ENCODE measurements around the gene FZR1. TPM values are rescaled to one million over a fixed set of nuclear protein-coding genes. Genes with fewer than 3 reads are reported as not detected.

The FZR1 gene
- total RNA-seq, 1 donor from 2014 or later, result 51.9 TPM

DNA sequence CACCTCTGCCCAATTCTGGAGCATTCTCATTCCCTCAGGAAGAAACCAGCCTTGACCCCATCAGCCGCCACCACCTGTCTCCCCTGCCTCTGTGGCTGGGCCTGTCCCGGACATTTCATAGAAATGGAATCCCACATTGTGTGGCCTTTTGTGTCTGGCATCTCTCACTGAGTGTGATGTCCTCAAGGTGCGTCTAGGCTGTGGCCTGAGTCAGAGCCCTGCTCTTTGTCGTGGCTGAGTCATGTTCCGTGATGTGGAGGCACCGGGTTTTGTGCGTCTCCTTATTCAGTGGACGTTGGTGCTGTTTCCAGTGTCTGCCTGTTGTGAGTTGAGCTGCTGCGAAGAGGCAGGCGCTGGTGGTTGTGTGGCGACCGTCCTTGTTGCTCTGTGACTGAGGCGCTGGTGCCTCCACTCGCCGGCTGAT is 3.5 kb downstream of the FZR1 start:
- DNase-seq (ENCODE audit: low read depth), result no peak
- Histone ChIP-seq H3K36me3 (ENCODE audit: control insufficient read depth, insufficient read depth, low read length) (no peaks in the 10 kb centered on the region), H3K27me3 (ENCODE audit: control insufficient read depth, insufficient read depth, low read length) (no peaks in the 10 kb centered on the region), H3K4me3 (ENCODE audit: low read depth, low read length) (no peak overlapping the region)
- TF ChIP-seq, protein P1, sequence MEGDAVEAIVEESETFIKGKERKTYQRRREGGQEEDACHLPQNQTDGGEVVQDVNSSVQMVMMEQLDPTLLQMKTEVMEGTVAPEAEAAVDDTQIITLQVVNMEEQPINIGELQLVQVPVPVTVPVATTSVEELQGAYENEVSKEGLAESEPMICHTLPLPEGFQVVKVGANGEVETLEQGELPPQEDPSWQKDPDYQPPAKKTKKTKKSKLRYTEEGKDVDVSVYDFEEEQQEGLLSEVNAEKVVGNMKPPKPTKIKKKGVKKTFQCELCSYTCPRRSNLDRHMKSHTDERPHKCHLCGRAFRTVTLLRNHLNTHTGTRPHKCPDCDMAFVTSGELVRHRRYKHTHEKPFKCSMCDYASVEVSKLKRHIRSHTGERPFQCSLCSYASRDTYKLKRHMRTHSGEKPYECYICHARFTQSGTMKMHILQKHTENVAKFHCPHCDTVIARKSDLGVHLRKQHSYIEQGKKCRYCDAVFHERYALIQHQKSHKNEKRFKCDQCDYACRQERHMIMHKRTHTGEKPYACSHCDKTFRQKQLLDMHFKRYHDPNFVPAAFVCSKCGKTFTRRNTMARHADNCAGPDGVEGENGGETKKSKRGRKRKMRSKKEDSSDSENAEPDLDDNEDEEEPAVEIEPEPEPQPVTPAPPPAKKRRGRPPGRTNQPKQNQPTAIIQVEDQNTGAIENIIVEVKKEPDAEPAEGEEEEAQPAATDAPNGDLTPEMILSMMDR (IDR thresholded peaks at IDR 0.05; ENCODE audit: insufficient read depth, low read length, poor library complexity, severe bottlenecking), result no peak

DNA sequence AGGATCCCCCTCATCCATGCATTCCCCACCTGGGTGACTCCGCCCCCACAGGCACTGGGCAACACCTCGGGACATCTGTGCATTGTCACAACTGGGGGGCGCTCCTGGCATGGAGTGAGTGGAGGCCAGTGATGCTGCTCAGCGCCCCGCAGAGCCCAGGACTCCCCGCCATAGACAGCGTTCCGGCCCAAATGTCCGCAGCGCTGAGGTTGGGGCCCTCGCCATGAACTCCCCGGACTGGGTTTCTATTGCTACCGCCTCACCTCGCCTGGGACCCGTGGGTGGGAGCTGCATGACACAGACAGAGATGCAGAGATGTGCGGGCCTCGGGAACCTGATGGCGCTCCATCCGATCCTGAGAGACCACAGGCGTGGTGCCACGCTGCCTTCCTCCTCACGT is 4.6 kb downstream of the FZR1 start:
- Histone ChIP-seq H3K36me3 (ENCODE audit: control insufficient read depth, insufficient read depth, low read length) (no peaks in the 10 kb centered on the region), H3K27me3 (ENCODE audit: control insufficient read depth, insufficient read depth, low read length) (no peaks in the 10 kb centered on the region), H3K4me3 (ENCODE audit: low read depth, low read length) (no peak overlapping the region)
- DNase-seq (ENCODE audit: low read depth), result no peak
- TF ChIP-seq, protein P1 (IDR thresholded peaks at IDR 0.05; ENCODE audit: insufficient read depth, low read length, poor library complexity, severe bottlenecking), result no peak

DNA sequence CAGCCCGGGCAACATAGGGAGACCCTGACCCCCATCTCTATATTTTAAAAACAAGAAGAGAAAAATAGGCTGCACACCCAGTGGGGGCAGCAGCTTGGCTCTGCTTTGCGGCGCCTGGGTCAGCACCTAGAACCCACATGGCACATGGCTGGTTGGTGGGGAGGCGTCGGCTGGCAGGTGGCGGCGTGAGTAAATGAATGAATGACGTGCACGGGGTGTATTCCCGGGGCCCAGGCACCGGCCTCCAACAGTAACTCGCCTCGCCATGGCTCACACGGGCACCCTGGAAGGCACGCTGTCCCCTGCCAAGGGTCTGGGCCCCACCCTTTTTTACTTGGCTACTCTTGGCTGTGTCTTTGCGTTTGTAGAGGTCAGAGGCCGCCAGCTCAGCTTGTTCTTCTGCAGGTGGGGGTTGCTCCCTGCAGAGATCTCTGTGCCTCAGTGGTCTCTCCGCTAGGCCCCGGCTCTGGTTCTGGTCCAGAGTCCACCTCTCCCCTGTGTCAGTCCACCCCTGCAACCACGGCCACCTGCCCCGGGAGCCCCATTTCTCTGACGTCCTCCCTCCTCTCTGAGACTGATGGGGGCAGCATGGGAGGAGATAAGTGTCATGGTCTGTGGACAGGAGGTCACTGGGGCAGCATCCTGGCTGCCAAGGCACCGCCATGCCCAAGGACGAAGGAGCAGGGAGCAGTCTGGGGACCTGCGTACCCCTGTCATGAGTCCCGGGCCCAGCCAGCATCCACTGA is 5.6 kb downstream of the FZR1 start:
- TF ChIP-seq, protein P1 (IDR thresholded peaks at IDR 0.05; ENCODE audit: insufficient read depth, low read length, poor library complexity, severe bottlenecking), result no peak
- Histone ChIP-seq H3K4me3 (ENCODE audit: low read depth, low read length) (no peak overlapping the region), H3K27me3 (ENCODE audit: control insufficient read depth, insufficient read depth, low read length) (no peaks in the 10 kb centered on the region), H3K36me3 (ENCODE audit: control insufficient read depth, insufficient read depth, low read length) (no peaks in the 10 kb centered on the region)
- DNase-seq (ENCODE audit: low read depth), result no peak

DNA sequence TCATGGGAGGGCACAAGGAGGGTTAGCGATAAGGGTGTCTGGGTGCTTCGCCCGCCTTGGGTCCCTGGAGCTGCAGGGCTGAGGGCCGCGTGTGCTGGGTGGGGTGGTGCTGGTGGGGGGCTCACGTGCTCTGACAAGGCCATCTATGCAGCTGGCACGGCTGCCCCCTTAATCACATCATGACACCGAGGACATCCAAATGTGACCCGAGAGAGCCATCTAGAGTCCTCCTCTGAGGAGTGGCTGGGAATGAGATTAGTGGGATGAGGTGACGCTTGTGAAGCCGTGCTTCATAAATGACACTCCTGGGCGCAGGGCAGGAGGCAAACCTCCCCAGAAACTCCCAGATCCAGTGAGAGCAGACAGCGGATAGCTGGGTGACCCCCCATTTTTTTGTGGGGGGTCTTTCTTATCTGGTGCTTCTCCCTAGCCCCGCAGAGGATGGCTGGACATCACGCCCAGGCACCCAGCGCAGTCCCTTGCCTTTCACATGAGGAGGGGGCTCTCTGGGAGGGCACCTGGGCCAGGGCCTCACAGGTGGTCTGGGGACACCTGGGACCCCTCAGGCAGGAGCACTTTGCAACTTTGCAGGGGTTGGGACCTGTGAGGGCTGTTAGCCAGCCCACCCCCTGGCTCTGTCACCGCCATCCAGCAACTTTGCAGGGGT is 6.6 kb downstream of the FZR1 start:
- DNase-seq (ENCODE audit: low read depth), result no peak
- H3K4me3 ChIP-seq (ENCODE audit: low read depth, low read length), result no peak overlapping the region
- no peaks in the 10 kb centered on the region for H3K36me3 ChIP-seq (ENCODE audit: control insufficient read depth, insufficient read depth, low read length)
- TF ChIP-seq, protein P1 (IDR thresholded peaks at IDR 0.05; ENCODE audit: insufficient read depth, low read length, poor library complexity, severe bottlenecking), result no peak
- H3K27me3 ChIP-seq (ENCODE audit: control insufficient read depth, insufficient read depth, low read length), result no peaks in the 10 kb centered on the region

DNA sequence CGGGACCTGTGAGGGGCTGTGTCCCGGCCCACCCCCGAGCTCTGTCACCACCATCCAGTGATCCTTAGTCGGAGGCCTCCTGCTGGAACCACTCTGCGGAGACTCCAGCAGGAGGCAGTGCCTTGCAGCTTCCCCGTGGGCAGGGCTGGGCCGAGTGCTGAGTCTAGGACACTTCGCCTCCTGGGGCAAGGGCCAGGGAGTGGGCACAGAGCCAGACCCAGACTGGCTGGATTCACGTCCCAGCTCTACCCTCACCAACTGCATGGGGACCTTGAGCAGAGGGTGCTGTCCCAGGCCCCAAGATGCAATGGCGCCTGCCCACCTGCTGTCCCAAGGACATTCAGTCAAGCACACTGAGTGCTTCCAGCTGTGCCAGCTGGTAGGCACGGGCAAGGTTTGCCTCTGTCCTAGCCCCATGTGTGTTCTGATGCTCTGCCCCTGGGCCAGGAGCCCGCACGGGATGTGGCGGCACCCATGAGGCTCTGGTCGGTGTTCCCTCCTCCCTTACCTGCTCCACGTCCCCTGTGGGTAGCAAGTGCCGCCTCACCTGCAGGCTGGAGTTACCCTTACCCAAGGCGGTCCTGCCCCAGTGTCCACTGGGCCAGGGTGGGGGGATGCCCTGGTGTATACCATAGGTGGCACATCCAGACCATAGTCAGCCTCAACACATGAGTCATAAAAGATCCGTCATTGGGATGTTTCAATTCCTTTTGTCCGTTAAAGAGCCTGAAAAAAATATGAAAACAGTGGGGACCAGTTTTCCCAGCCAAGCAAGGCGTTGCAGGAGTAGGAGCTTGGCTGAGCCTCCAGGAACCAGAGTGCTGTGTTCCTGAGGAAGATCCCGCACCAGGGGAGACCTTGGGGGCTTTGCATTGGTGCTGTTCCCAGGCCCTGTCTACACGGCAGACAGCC is 7.4 kb downstream of the FZR1 start:
- no peak overlapping the region for H3K4me3 ChIP-seq (ENCODE audit: low read depth, low read length)
- no peak for DNase-seq (ENCODE audit: low read depth)
- H3K27me3 ChIP-seq (ENCODE audit: control insufficient read depth, insufficient read depth, low read length), result no peaks in the 10 kb centered on the region
- no peaks in the 10 kb centered on the region for H3K36me3 ChIP-seq (ENCODE audit: control insufficient read depth, insufficient read depth, low read length)
- TF ChIP-seq, protein P1 (IDR thresholded peaks at IDR 0.05; ENCODE audit: insufficient read depth, low read length, poor library complexity, severe bottlenecking), result no peak
